CD4-positive, alpha-beta T cell treated with Interleukin-17A for 4 hours (primary cell): ENCODE measurements around the gene CLEC1A.

Source experiments
- DNase-seq: peaks from one replicate; pipeline ENCODE4 v3.0.0-alpha.2; 2020; ENCODE audit warnings: mixed read lengths

CLEC1A gene, protein sequence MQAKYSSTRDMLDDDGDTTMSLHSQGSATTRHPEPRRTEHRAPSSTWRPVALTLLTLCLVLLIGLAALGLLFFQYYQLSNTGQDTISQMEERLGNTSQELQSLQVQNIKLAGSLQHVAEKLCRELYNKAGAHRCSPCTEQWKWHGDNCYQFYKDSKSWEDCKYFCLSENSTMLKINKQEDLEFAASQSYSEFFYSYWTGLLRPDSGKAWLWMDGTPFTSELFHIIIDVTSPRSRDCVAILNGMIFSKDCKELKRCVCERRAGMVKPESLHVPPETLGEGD

DNA sequence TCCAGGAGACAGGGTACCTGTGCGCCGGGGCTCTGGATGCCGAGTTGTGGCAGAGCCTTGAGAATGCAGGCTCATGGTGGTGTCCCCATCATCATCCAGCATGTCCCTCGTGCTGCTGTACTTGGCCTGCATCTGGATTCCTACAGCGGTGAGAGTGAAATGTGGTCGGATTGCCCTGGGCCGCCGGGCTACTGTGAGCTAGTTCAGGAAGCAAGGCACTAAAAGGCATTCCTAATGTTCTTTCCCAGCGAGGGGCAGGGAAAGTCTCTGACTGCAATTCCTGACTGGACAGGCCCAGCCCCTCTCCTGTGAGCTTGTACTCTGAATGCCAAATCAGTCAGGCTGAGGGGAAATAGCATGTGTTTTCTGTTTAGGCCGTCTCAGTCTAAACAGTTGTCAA is at the start of gene CLEC1A:
TSS of gene CLEC1A (minus strand) at position 195 of the 400 bp plus-strand sequence. CDS start at position 132, 63 bp downstream.
- DNase-seq = no peak

DNA sequence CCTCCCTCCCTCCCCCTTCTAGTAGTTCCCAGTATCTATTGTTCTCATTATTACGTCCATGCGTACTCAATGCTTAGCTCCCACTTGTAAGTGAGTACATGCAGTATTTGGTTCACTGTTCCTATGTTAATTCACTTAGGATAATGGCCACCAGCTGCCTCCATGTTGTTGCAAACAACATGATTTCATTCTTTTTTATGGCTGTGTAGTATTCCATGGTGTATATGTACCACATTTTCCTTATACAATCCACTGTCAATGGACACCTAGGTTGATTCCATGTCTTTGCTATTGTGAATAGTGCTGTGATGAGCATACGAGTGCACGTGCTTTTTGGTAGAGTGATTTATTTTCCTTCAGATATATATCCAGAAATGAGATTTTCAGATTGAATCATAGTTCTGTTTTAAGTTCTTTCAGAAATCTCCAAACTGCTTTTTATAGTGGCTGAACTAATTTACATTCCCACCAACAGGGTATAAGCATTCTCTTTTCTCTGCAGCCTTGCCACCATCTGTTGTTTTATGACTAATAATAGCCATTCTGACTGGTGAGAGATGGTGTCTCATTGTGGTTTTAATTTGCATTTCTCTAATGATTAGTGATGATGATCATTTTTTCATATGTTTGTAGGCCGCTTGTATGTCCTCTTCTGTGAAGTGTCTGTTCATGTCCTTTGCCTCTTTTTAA is 49.1 kb upstream of the CLEC1A start:
- no peak for DNase-seq

DNA sequence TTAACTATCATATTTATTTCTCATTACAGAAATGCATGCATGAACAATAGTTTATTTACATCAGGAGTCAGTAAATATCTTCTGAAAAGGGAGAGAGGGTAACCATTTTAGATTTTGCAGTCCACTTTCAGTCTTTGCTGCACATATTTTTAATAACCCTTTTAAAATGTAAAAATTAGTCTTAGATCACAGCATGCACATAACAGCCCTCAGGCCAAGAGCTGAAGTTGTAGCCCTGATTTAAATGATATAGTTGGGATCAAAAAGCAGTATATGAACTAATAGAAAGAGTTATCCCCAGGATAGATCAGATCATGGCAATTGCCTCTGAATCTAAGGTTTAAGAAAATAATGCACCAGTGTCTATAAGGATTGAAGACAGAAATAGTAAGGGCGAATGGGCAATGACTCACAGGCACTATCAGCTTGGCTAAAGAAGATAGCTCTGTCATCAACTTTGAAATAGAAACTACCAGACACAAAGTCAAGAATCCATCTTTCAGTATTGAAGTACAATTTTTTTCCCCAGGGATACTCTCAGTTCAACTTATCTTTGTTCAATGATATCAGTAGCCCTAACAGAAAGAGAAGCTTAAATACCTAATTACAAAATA is 44.3 kb upstream of the CLEC1A start:
- DNase-seq = no peak

DNA sequence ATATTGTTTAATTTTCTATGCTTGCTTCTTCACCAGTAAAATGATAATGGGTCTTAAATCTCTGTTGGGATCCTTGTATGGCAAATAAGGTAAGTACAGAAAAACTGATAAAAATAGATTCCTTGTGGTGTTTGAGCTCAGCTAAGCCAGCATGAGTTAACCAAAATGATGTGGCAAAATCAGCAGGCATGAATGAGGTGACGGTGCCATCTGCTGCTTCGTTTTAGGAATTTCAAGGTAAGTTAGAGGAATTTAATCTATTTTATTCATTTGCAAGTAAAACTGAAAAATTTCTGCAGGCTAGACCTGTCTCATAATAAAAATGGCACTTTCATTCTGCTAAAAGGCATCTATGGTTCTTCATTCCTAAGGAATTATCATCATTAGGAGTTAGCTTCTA is 41.2 kb upstream of the CLEC1A start:
- DNase-seq = peak; percentile 51

DNA sequence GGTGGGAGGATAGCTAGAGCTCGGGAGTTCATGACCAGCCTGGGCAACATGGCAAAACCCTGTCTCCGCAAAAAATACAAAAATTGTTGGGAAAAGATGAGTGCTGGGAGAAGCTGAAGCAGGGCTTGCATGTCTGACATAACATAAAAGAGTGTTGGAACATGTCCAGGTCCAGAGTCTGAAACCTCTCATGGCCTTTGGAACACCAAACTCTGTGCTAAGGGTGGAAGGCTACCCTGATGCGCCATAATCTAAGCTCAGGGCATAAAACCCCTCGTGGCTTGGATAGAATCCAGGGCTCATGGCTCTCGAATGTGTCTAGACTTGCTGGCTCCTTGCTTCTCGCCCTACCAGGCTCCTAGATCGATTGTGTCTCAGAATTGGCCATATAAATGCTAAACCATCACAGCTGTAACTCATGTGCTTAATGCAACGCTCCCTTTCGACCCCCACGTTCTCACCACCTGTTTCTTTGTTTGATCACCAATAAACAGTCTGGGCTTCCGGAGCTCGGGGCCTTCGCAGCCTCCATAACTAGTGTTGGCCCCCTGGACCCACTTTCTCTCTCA is 37.9 kb upstream of the CLEC1A start:
- no peak for DNase-seq

DNA sequence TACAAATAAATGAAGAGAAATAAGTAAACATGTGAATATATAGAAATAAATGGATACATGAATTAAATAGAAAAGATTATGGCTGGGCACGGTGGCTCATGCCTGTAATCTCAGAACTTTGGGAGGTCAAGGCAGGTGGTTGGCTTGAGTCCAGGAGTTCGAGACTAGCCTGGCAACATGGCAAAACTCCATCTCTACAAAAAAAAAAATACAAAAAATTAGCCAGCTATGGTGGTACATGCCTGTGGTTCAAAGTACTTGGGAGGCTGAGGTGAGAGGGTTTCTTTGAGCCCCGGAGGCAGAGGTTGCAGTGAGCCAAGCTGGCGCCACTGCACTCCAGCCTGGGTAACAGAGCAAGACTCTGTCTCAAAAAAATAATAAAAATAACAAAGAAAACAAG is 36.3 kb upstream of the CLEC1A start:
- no peak for DNase-seq

DNA sequence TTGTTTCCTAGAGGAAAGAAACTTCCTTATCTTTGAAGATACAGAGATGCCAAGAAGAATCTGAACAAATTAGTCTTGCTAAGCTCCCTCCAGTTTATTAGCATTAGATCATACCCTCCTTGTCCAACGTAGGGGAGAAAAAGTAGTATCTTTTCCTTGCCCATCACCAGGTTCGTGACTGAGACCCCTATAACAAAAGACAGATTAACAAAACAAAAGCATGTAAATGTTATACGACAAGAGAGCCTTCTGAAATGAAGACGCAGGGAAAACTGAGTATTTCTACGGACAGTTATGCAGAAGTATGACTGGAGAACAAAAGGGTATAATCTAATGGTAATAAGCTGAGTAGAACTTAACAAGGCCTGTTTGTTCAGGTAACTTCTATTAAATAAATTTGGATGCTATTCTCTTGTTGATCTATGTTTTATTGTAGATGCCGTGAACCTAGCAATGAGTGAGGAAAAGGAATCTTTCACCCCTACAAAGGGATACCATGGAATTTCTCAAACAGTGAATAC is 34.1 kb upstream of the CLEC1A start:
- DNase-seq = no peak

DNA sequence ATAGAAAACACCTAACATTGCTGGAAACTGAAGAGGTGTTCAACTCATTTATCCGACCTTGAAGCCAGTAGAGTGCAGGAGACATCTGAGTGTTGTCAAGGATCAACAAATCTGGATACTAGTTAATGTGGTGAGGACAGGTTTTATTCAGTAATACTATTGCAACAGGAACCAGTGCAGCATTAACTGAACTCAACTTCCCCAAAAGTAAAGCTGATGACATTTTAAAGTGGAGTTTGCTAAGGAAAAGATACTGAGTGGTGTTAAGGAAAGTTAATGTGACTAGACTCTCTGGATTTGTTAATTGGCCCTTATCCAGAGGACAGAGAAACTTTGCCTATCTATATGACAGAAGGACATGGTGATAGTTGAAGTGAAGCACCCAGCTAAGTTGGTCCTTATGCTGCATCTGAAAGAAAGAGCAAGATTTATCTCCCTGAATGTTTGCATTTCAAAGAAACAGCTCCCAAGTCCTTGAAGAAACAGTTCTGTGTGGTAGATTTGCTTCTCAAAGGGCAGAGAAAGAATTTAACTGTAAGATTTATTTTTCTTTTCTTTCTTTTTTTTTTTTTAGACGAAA is 32.4 kb upstream of the CLEC1A start:
- no peak for DNase-seq

DNA sequence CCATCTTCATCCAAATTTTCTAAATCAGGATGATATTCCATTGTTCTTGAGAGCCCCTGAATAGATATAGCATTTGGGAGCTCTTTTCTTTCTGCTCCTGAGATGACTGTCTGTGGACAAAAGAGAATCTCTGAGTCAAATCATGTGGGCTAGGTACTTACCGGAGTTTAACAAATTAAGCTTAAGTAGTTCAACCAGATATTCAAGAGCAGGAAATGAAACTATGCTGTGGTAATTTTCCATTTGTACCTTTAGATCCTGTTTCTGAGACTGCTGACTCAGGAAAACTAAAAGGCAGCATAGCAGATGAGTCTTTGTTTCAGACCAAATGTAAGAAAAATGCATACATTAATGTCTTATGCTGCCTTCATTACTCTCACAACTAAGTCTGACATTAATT is 31.3 kb upstream of the CLEC1A start, which contains the start of gene CLEC7A:
TSS of gene CLEC7A (minus strand) at position 158 of the 400 bp plus-strand sequence. CDS start at position 41, 117 bp downstream.
- no peak for DNase-seq

DNA sequence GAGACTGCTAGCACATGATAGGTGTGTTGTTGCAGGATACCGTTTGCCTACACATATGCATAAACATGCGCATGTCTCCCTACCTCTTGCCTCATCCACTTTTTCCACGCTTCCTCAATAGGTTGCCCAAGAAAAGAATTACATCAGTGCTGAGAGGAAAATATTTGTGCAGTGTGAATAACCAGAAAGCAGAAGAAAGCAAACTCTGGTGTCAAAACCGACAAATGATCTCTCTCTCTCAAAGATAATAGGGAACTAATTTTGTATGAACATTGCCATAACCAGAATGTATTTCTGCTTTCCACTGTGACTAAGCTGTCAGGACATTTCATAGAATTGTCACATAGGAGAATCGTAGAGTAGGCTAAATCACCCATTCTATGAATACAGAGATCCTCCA is 29.9 kb upstream of the CLEC1A start:
- no peak for DNase-seq

DNA sequence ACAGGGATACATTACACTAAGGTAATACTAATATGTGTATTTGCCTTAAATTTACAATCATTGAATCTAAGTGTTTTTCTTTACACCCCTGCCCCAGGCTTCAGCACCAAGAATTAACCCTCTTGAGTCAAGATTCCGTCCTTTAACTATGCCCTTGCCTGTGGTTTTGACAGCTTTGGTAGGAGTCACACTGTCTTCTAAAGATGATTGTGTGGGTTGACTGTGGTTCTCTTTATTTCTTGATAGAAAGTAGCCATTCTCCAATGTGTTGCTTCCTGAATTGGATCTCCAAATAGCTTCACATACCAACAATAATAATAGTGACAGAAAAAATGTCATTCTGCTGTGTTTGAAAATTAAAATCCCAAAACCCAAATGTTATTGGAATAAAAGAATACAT is 27.6 kb upstream of the CLEC1A start:
- no peak for DNase-seq

DNA sequence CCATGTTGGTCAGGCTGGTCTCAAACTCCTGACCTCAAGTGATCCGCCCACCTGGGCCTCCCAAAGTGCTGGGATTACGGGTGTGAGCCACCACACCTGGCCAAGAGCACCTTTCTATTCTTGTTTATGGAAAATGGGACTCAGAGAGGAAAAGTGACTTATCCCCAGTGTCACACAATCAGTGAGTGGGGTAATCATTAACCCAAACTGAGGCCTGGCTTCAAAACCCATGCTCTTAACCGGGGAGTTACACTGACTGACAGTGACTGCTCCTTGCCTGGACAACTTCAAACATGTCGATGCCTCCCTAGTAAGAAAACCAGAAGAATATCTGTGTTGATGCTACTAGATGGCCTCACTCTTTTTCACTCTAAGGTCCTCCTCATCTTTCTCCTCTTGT is 23.9 kb upstream of the CLEC1A start:
- no peak for DNase-seq

DNA sequence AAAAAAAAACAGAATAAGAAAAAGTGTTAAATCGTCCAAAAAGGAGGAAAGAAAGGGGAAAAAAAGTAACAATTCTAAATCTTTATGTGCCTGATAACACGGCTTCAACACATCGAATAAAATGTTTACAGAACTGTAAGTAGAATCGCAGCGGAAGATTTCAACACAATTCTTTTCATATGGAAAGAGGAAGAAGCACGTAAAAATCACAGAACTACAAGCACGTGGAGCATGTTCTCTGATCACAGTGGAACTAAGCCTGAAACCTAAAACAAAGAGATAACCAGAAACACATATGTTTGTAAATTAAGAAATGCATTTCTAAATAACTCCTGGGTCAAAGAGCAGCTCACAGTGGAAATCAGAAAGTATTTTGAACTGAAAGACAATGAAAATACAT is 22.5 kb upstream of the CLEC1A start:
- no peak for DNase-seq

DNA sequence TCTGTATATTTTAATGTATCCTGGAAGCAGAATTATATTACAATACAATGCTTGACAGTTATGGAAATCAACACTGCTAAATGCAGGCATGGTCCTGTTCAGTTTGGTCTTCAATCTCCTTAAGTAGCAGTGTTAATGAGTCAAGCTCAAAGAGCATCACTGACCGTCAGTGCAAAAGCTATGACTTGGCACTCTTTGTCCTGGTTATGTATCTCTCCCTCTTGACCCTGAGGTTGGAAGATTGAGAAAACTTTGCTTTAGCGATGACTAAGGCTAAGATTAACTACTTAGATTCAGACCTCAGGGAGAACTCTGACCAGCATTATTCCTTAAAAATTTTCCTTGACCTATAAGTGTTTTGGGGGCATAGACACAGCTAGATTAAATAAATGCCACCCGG is 20.3 kb upstream of the CLEC1A start:
- DNase-seq = no peak

DNA sequence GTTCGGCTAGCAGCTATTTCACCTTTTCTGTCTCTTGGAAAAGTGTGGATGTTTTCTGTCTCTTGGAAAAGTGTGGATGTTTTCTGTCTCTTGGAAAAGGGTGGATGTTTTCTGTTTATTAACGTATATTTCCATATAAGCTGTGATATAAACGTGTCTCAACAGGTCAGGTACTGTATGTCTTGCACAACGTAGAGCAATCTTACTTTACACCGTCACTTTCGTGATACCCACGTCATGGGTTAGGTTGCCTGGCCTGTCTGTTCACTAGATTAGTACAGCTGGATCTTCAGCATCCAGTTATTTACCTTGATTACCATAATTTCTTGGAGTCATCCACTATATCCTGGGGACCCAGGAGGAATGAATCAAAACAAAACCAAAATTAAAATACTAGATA is 17.1 kb upstream of the CLEC1A start:
- DNase-seq = no peak

DNA sequence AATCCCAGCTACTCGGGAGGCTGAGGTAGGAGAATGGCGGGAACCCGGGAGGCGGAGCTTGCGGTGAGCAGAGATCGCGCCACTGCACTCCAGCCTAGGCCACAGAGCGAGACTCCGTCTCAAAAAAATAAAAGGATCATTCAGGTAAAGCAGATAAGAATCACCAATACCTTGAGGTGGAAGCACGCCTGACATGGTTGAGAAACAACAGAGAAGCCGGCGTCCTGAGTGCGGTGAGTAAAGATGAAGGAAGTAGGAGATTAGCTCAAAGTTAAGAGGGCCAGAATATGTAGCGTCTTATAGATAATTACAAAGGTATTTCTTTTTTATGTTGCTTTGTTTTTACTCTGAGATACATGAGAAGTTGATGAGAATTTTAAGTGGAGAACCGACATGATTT is 16.5 kb upstream of the CLEC1A start:
- no peak for DNase-seq

DNA sequence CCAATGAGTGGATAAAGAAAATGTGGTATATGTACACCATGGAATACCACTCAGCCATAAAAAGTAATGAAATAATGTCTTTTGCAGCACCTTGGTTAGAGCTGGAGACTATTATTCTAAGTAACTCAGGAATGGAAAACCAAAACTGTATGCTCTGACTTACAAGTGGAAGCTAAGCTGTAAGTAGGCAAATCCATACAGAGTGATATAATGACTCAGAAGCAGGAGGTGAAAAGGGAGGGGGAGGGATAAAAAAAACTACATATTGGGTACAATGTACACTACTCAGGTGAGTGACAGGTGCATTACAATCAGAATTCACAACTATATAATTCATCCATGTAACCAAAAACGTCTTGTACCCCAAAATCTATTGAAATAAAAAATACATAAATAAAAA is 15.1 kb upstream of the CLEC1A start:
- no peak for DNase-seq

DNA sequence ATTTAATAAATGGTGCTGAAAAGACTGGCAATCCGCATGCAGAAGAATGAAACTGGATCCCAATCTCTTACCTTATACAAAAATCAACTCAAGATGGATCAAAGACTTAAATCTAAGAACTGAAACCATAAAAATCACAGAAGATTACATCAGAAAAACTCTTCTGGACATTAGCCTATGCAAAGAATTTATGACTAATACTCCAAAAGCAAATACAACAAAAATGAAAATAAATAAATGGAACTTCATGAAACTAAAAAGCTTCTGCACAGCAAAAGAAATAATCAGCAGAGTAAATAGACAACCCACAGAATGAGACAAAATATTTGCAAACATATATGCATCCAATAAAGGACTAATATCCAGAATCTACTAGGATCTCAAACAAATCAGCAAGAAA is 14.3 kb upstream of the CLEC1A start:
- no peak for DNase-seq

DNA sequence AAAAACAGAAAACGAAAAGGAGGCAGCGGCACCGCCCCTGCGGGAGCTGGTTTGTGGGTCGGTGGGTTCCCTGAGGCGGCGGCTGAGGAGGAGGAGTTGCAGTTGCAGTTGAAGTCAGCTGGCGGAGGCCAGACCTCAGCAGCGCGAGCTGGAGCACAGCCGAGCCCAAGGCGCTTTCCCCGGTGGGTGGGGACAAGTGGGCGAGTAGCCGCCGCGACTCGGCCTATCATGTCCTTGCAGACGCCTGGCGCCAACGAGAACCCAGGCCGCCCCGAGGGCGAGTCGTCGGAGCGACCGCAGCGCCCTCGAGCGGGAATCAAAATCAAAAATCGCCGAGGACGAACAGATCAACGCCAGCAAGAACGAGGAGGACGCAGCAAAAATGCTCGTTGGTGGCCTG is 12.7 kb upstream of the CLEC1A start:
- no peak for DNase-seq

DNA sequence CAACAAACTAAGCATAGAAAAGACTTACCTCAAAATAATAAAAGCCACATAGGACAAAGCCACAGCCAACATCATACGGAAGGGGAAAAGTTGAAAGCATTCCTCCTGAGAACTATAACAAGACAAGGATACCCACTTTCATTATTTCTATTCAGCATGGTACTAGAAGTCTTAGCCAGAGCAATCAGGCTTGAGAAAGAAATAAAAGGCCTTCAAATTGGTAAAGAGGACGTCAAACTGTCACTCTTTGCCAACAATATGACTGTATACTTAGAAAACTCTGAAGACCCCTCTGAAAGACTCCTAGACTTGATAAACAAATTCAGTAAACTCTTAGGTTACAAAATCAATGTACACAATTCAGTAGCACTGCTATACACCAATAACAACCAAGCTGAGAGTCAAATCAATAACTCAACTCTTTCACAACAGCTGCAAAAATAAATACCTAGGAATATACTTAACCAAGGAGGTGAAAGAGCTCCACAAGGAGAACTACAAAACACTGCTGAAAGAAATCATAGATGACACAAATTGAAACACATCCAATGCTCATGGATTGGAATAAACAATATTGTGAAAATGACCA is 11.6 kb upstream of the CLEC1A start:
- DNase-seq = no peak

DNA sequence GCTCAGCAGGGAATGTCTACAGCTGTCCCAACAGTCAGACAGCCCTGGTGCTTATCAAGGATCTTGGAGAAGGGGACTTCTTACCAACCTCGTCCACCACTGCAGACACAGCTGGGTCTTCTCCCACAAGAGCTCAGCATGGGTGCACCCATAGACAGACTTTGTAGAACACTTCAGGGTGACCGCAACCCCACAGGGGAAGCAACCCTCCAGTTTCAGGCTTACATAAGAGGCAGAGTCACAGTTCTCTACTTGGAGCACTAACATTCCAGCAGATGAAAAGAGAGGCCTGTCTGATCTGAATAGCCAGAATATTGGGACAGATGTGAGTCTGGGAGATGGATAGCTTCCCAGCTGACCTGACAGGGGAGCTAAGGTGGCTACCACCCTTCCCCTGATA is 3.5 kb upstream of the CLEC1A start:
- DNase-seq = no peak

DNA sequence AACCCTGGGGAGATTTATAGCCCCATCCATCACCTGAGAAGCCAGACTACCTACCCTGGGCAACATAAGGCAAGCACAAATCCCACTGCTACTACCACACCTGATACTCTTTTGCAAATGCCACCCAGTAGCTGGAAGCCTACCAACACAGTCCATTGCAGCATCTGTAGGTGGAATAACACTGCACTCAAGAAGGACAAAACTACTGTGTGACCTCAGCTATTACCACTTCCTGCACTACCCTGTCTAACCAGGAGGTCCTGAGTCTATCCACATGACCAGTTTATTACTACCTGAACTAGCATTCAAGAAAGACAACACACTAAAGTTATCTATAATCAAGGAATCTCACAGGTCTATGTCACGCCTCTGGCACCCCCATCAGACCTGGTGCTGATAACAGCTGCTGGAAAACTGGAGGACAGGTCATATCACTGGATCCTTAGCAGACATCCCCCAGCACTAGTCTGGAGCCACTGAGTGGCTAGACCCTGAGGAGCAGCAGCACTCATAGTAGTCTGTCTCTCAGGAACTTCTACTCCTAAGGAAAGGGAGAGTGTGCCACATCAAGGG is 2.9 kb upstream of the CLEC1A start:
- DNase-seq = no peak
